Neuronal stem cell (in vitro differentiated cells): ENCODE data around the gene GZMM.
A peak's percentile ranks its signal among the peaks of the same experiment; 100 is the strongest.

ENCODE experiments used
- DNase-seq: peaks from one replicate; pipeline ENCODE4 v3.0.0-alpha.2; 2013; ENCODE audit warnings: low spot score
- H2AFZ ChIP-seq: one replicate; pipeline ENCODE4 v1.6.1; 2013; ENCODE audit warnings: mild to moderate bottlenecking, low read length, inconsistent platforms
- H2AK5ac ChIP-seq: 2 replicates; pipeline ENCODE4 v1.6.1; 2013; ENCODE audit warnings: low read depth, mild to moderate bottlenecking, inconsistent platforms, low read length, moderate library complexity, mixed read lengths
- H2BK120ac ChIP-seq: 2 replicates; pipeline ENCODE4 v1.6.1; 2013; ENCODE audit warnings: low read depth, mild to moderate bottlenecking, inconsistent platforms, low read length, moderate library complexity, mixed read lengths
- H2BK12ac ChIP-seq: one replicate; pipeline ENCODE4 v1.6.1; 2013; ENCODE audit warnings: low read length, inconsistent platforms
- H2BK15ac ChIP-seq: 2 replicates; pipeline ENCODE4 v1.6.1; 2013; ENCODE audit warnings: mild to moderate bottlenecking, low read length, inconsistent platforms, mixed read lengths
- H2BK5ac ChIP-seq: one replicate; pipeline ENCODE4 v1.6.1; 2013; ENCODE audit warnings: inconsistent platforms, mild to moderate bottlenecking, low read length, moderate library complexity
- H3K14ac ChIP-seq: one replicate; pipeline ENCODE4 v1.6.1; 2013; ENCODE audit warnings: low read length, inconsistent platforms
- H3K18ac ChIP-seq: 2 replicates; pipeline ENCODE4 v1.6.1; 2013; ENCODE audit warnings: low read length, inconsistent platforms
- H3K23ac ChIP-seq: 2 replicates; pipeline ENCODE4 v1.6.1; 2013; ENCODE audit warnings: low read depth, mild to moderate bottlenecking, mixed read lengths, low read length, inconsistent platforms; ENCODE audit not compliant: poor library complexity
- H3K27ac ChIP-seq: replicated peaks from 3 replicates; pipeline ENCODE4 v1.5.1; 2013; ENCODE audit warnings: low read length, inconsistent platforms
- H3K27me3 ChIP-seq, 3 experiments: 2 replicates each; pipeline ENCODE4 v1.6.1; 2013; ENCODE audit warnings: low read length in 3 of 3, mild to moderate bottlenecking in 2 of 3, inconsistent platforms in 1 of 3, low read depth in 1 of 3, mixed read lengths in 1 of 3, moderate library complexity in 1 of 3; ENCODE audit not compliant: control insufficient read depth in 3 of 3, insufficient read depth in 3 of 3
- H3K36me3 ChIP-seq, 2 donors: replicated peaks in 1 of 2; 2 replicates each; pipeline ENCODE4 v1.6.1; 2013; ENCODE audit warnings: low read length in 2 of 2; ENCODE audit not compliant: control insufficient read depth in 2 of 2, insufficient read depth in 2 of 2
- H3K4ac ChIP-seq: 2 replicates; pipeline ENCODE4 v1.6.1; 2013; ENCODE audit warnings: inconsistent platforms, mild to moderate bottlenecking, low read length, moderate library complexity
- H3K4me1 ChIP-seq, 2 donors: 1 replicate in 1 of 2; 2 replicates in 1 of 2; pipeline ENCODE4 v1.6.1; 2013; ENCODE audit warnings: low read length in 2 of 2, low read depth in 1 of 2; ENCODE audit not compliant: control insufficient read depth in 2 of 2, insufficient read depth in 1 of 2
- H3K4me2 ChIP-seq: one replicate; pipeline ENCODE4 v1.6.1; 2013; ENCODE audit warnings: mild to moderate bottlenecking, low read length, inconsistent platforms; ENCODE audit not compliant: insufficient read depth, poor library complexity, severe bottlenecking
- H3K4me3 ChIP-seq, 2 donors: 2 replicates each; pipeline ENCODE4 v1.5.1; 2013; ENCODE audit warnings: low read length in 2 of 2, mild to moderate bottlenecking in 2 of 2, inconsistent platforms in 1 of 2, moderate library complexity in 1 of 2
- H3K79me1 ChIP-seq: one replicate; pipeline ENCODE4 v1.6.1; 2013; ENCODE audit warnings: low read depth, mild to moderate bottlenecking, inconsistent platforms, low read length, moderate library complexity
- H3K9ac ChIP-seq: one replicate; pipeline ENCODE4 v1.6.1; 2013; ENCODE audit warnings: mild to moderate bottlenecking, low read depth, low read length, inconsistent platforms; ENCODE audit not compliant: poor library complexity
- H3K9me3 ChIP-seq, 2 donors: replicated peaks in 1 of 2; 2 replicates each; pipeline versions ENCODE3 to v1.6.1; 2013; ENCODE audit warnings: low read length in 2 of 2, mild to moderate bottlenecking in 2 of 2, inconsistent platforms in 1 of 2, low read depth in 1 of 2, mixed read lengths in 1 of 2, moderate library complexity in 1 of 2; ENCODE audit not compliant: control insufficient read depth in 2 of 2, insufficient read depth in 1 of 2
- H4K8ac ChIP-seq: one replicate; pipeline ENCODE4 v1.6.1; 2013; ENCODE audit warnings: low read depth, mild to moderate bottlenecking, inconsistent platforms, low read length, moderate library complexity
- H4K91ac ChIP-seq: one replicate; pipeline ENCODE4 v1.6.1; 2013; ENCODE audit warnings: low read length, low read depth, mild to moderate bottlenecking, inconsistent platforms; ENCODE audit not compliant: poor library complexity
- WGBS, 2 donors: extraction: QIAGEN DNeasy Blood & Tissue Kit; methylation state at CpG; one replicate each; pipeline ENCODE4 v1.1.7; 2013; ENCODE audit warnings: missing lambda C conversion rate in 2 of 2, mixed read lengths in 1 of 2; ENCODE audit not compliant: insufficient read length in 2 of 2, insufficient replicate concordance in 1 of 2; ENCODE audit errors: extremely low coverage in 2 of 2; 5-methylcytosine and 5-hydroxymethylcytosine counted together

GZMM gene

DNA sequence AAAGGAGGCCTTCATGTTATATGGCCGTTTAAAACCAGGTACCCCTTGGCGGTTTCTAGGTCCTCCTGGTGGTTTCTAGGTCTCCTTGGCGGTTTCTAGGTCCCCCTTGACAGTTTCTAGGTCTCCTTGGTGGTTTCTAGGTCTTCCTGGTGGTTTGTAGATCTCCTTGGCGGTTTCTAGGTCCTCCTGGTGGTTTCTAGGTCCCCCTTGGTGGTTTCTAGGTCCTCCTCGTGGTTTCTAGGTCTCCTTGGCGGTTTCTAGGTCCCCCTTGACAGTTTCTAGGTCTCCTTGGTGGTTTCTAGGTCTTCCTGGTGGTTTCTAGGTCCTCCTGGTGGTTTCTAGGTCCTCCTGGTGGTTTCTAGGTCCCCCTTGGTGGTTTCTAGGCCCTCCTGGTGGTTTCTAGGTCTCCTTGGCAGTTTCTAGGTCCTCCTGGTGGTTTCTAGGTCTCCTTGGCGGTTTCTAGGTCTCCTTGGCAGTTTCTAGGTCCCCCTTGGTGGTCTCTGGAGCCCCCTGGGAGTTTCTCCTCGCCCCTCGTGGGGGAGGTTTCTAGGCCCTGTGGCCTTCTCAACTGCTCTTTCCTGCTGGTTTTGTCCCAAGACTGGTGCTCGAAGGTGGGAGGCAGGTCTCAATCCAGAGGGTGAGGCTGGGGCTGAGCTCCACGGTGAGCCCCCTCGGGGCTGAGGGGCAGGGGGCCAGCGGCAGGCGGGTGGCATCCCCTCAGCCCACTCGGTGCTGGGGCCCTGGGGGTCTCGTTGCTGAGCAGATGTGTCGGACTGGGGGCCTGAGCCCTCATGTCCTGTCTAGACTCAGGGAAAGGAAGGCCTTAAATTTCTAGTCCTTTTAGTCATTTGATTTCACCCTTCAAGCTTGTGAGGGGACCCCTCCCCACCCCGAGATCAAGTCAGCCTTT lies 53.8 kb downstream of the GZMM start:
- no peak overlapping the region for H4K8ac ChIP-seq
- peaks cover 4% of the 10 kb centered on the region for H3K79me1 ChIP-seq
- H2AK5ac ChIP-seq: peak overlapping the region; percentile 58
- H2AFZ ChIP-seq: no peak overlapping the region
- H3K18ac ChIP-seq: peak overlapping the region; percentile 23
- peaks cover 0 to 45% (median 8%) of the 10 kb centered on the region in 3 experiments for H3K27me3 ChIP-seq
- H2BK12ac ChIP-seq: no peak overlapping the region
- peak overlapping the region; percentile 65 for H3K23ac ChIP-seq
- no peaks in the 10 kb centered on the region for H3K4me1 ChIP-seq
- peak overlapping the region; percentile 87 for H2BK5ac ChIP-seq
- H3K4me3 ChIP-seq: no peak overlapping the region
- H3K14ac ChIP-seq: peak overlapping the region; percentile 82
- peak overlapping the region; percentile 83 for H2BK15ac ChIP-seq
- peaks cover 2 to 7% of the 10 kb centered on the region in 2 donors for H3K9me3 ChIP-seq
- H3K36me3 ChIP-seq: no peaks in the 10 kb centered on the region
- no peak overlapping the region for H3K27ac ChIP-seq
- DNase-seq: no peak
- WGBS, 2 donors: no CpG with 5 or more reads among the region's 18 CpGs
- no peak overlapping the region for H2BK120ac ChIP-seq
- no peak overlapping the region for H4K91ac ChIP-seq
- H3K4ac ChIP-seq: no peak overlapping the region
- H3K4me2 ChIP-seq: no peak overlapping the region
- H3K9ac ChIP-seq: no peak overlapping the region
